Bronchial epithelial cell (primary cell): ENCODE measurements around the gene FNBP1. TPM values are rescaled to one million over a fixed set of nuclear protein-coding genes. Genes with fewer than 3 reads are reported as not detected.
"Not testable (repeated sequence)": the region's sequence is repeated elsewhere in the genome, so short reads cannot be mapped to it uniquely, and the experiment has no call there.

Experiments used
- DNase-seq: peaks from one replicate; pipeline ENCODE4 v3.0.0-alpha.2; 2010; ENCODE audit warnings: low read depth
- FAIRE-seq: peaks from 2 replicates; lab custom pipeline; 2011; peaks lifted over from hg19 to GRCh38; lab: Jason Lieb, UNC
- H3K27me3 ChIP-seq: 2 replicates; pipeline ENCODE4 v1.5.1; 2011; ENCODE audit warnings: low read length; ENCODE audit not compliant: control insufficient read depth, insufficient read depth
- H3K36me3 ChIP-seq: 2 replicates; pipeline ENCODE4 v1.5.1; 2011; ENCODE audit warnings: low read length; ENCODE audit not compliant: control insufficient read depth, insufficient read depth
- H3K4me3 ChIP-seq: 2 replicates; pipeline ENCODE4 v1.5.1; 2011; ENCODE audit warnings: mild to moderate bottlenecking, low read depth, low read length, control low read depth
- CTCF ChIP-seq: IDR thresholded peaks from 2 replicates; pipeline ENCODE4 v1.5.1; 2011; ENCODE audit warnings: mild to moderate bottlenecking, moderate library complexity, low read length, control low read depth, inconsistent platforms; ENCODE audit not compliant: insufficient read depth, severe bottlenecking
- total RNA-seq: library from RNA; depleted of rRNA; stranded (reverse); fragments of >200 nt; gene quantifications from 2 replicates; pipeline ENCODE4 v1.2.1, GENCODE V29; 2014

The FNBP1 gene
- total RNA-seq, 1 donor from 2014 or later = 13.4 TPM

DNA sequence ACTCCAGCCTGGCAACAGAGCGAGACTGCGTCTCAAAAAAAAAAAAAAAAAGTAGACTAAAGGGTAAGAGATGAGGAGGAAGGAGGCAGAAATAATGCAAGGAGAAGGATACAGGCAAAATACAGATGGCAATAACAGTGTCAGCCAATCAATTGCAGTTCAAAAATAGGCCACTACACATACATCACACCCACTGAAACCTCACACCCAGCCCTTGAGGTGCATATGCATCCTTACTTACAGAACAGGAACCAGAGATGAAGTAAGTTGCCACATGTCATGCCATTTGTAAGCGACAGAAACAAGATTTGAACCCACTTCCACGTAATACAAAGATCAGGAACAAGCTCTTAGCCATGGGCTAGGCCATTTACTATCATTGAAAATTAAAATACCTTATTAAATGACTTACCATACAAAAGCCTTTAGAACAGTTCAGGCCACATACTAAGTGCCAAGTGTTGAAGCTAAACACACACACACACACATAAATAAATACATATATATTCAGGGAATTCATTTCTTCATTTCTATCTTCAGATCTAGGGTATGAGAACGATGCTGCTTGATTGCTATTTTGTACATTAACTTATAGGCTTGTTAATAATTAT, 98.4 kb downstream of the FNBP1 start:
- no peaks in the 10 kb centered on the region for H3K27me3 ChIP-seq
- H3K4me3 ChIP-seq = no peak overlapping the region
- no peak for TF ChIP-seq CTCF
- no peak for DNase-seq
- no peak for FAIRE-seq
- no peaks in the 10 kb centered on the region for H3K36me3 ChIP-seq

DNA sequence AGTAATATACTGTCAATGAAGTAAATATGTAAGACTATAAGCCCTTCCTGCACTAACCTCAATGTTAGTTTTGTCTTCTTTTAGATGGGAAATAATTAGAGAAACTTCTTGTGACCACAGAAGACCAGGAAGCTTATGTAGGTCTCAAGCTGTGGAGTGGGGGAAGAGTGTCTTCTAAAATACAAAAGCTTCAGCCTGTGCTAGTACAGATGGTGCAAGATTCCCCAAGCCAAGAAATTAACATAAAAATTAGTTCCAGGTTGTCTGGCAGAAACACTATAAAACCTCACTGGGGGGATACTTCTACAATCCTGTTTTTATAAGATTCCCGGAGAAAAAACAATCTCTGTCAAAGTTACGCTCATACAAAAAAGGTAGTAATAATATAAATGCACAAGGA, 103.6 kb downstream of the FNBP1 start:
- H3K36me3 ChIP-seq = no peaks in the 10 kb centered on the region
- TF ChIP-seq CTCF = no peak
- no peaks in the 10 kb centered on the region for H3K27me3 ChIP-seq
- no peak for DNase-seq
- no peak for FAIRE-seq
- H3K4me3 ChIP-seq = no peak overlapping the region

GRCh38 chr9:129938291-129938979, 104.6 kb downstream of the FNBP1 start:
- no peak overlapping the region for H3K4me3 ChIP-seq

DNA sequence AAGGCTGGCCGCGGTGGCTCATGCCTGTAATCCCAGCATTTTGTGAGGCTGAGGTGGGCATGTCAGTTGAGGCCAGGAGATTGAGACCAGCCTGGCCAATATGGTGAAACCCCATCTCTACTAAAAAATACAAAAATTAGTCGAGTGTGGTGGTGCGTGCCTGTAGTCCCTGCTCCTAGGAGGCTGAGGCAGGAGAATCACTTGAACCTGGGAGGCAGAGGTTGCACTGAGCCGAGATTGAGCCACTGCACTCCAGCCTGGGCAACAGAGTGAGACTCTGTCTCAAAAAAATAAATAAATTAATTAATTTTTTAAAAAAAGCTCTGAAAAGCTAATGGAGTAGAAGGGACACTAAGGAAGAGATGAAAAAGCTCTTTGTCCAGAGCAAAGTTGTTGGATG, 105.1 kb downstream of the FNBP1 start:
- not testable (repeated sequence) for DNase-seq, H3K36me3 ChIP-seq, H3K27me3 ChIP-seq, H3K4me3 ChIP-seq, FAIRE-seq

More at GRCh38 chr9:129938291-129938979, 104.6 kb downstream of the FNBP1 start:
- TF ChIP-seq CTCF = no peak
- H3K27me3 ChIP-seq = no peaks in the 10 kb centered on the region
- FAIRE-seq = no peak
- H3K36me3 ChIP-seq = no peaks in the 10 kb centered on the region
- no peak for DNase-seq

DNA sequence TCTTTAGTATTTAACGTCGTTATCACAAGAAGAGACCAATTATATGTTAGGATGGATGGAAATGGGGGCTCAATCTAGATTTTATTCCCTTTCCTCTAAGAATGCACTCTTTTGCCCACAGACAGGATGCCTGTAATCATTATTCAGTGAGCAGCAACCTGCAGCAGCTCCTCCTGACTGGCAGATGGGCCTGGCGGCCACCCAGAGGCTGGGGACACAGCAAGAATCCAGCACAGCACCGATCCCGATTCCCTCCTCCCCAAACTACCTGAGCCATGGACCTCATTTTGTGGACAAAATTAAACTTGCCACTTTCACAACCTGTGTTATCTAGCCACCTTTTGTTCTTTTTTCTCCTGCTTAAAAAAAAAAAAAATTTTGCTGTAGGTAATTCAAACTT, 106.8 kb downstream of the FNBP1 start:
- Histone ChIP-seq H3K36me3 (no peaks in the 10 kb centered on the region), H3K4me3 (no peak overlapping the region), H3K27me3 (no peaks in the 10 kb centered on the region)
- DNase-seq (no peak), FAIRE-seq (no peak)
- no peak for TF ChIP-seq CTCF

DNA sequence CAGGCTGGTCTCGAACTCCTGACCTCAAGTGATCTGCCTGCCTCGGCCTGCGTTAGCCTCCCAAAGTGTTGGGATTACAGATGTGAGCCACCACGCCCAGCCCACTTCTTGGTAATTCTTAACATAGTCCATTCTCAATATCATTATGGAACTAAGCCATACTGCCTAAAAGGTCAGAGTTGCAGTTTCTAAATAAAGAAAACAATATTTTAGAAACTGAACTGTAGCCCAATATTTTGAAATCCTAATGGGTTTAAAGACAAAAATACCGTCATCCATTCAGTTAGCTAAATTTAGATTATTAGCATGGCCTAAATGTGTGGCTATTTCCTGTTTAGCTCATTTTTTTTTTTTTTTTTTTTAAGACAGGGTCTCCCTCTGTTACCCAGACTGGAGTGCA, 108.2 kb downstream of the FNBP1 start:
- no peak for TF ChIP-seq CTCF
- Histone ChIP-seq H3K36me3 (no peaks in the 10 kb centered on the region), H3K27me3 (no peaks in the 10 kb centered on the region), H3K4me3 (no peak overlapping the region)
- DNase-seq (no peak), FAIRE-seq (no peak)
